Vagina (tissue), 2 donors: ENCODE data around the gene ILDR2. TPM values are rescaled to one million over a fixed set of nuclear protein-coding genes. Genes with fewer than 3 reads are reported as not detected.
A peak's percentile ranks its signal among the peaks of the same experiment; 100 is the strongest.
"Not testable (repeated sequence)": the region's sequence is repeated elsewhere in the genome, so short reads cannot be mapped to it uniquely, and the experiment has no call there.

Experiments
- DNase-seq, 2 donors: peaks; one replicate each; pipeline ENCODE4 v3.0.0-alpha.2; 2017; ENCODE audit errors: extremely low spot score in 2 of 2
- H3K27ac ChIP-seq: fragments of 200-600 bp; sonication (generic); one replicate; pipeline ENCODE4 v1.5.1; 2019
- H3K27me3 ChIP-seq: fragments of 200-600 bp; sonication (generic); one replicate; pipeline ENCODE4 v1.5.1; 2019
- H3K36me3 ChIP-seq, 2 donors: fragments of 200-600 bp; sonication (generic); one replicate each; pipeline ENCODE4 v1.5.1; 2017 to 2019
- H3K4me1 ChIP-seq: fragments of 200-600 bp; sonication (generic); one replicate; pipeline ENCODE4 v1.5.1; 2019
- H3K4me3 ChIP-seq, 2 donors: fragments of 200-600 bp; sonication (generic); 1 replicate in 1 of 2; 2 replicates in 1 of 2; pipeline ENCODE4 v1.5.1; 2016 to 2019
- H3K9me3 ChIP-seq: fragments of 200-600 bp; sonication (generic); one replicate; pipeline ENCODE4 v1.5.1; 2019
- POLR2A ChIP-seq, 2 donors: fragments of 450-650 bp; IDR thresholded peaks; one replicate each; pipeline ENCODE4 v1.6.1; 2017; ENCODE audit warnings: antibody characterized with exemption in 2 of 2, mild to moderate bottlenecking in 2 of 2, moderate library complexity in 2 of 2
- POLR2AphosphoS5 ChIP-seq, 2 donors: sonication (generic); formaldehyde crosslinking; IDR thresholded peaks; one replicate each; pipeline ENCODE4 v1.9.0; 2017; ENCODE audit warnings: antibody characterized with exemption in 2 of 2, mild to moderate bottlenecking in 2 of 2, low read depth in 1 of 2; ENCODE audit not compliant: insufficient read depth in 1 of 2
- intact Hi-C: fragments of 100-400 bp; cut with DNase I; formaldehyde crosslinking; loops from one replicate; pipeline ENCODE4 v1.15.1; 2023
- total RNA-seq: library from RNA; depleted of rRNA; stranded (reverse); fragments of >200 nt; gene quantifications from one replicate; pipeline ENCODE4 v1.2.3, GENCODE V29; 2016
- TF ChIP-seq, protein P1 (sequence below), 3 experiments: fragments of 450-650 bp in 2 of 3; fragments of 200-600 bp in 1 of 3; sonication (generic) in 1 of 3; IDR thresholded peaks; one replicate each; pipeline ENCODE4 v1.5.1; 2017 to 2019; ENCODE audit warnings: antibody characterized with exemption in 3 of 3, mild to moderate bottlenecking in 2 of 3, moderate library complexity in 2 of 3

ILDR2 gene
- total RNA-seq, 1 donor from 2014 or later = 0.25 TPM

DNA sequence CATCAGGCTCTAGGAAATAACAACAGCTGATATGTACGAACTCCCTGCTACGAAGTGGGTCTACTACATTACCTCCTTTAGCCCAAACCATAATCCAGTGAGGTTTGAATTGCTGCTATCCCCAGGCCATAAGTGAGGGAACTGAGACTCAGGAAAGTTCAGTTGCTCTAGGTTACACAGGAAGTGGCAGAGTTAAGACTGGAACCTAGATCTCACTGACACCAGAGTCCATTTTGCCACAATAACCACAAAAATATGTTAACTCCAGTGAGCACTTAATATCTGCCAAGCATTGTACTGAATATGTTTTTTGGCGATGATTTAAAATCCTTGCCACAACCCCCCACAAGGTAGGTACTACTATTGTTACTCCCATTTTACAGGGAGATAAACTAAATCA lies 90.4 kb downstream of the ILDR2 start:
- H3K4me3 ChIP-seq = no peak overlapping the region
- no peak for DNase-seq
- H3K27me3 ChIP-seq = peaks cover 4% of the 10 kb centered on the region
- TF ChIP-seq POLR2A (IDR thresholded peaks at IDR 0.05) (no peak), POLR2AphosphoS5 (IDR thresholded peaks at IDR 0.05; ENCODE audit: insufficient read depth in 1 of 2, low read depth in 1 of 2) (no peak)
- TF ChIP-seq, protein P1, sequence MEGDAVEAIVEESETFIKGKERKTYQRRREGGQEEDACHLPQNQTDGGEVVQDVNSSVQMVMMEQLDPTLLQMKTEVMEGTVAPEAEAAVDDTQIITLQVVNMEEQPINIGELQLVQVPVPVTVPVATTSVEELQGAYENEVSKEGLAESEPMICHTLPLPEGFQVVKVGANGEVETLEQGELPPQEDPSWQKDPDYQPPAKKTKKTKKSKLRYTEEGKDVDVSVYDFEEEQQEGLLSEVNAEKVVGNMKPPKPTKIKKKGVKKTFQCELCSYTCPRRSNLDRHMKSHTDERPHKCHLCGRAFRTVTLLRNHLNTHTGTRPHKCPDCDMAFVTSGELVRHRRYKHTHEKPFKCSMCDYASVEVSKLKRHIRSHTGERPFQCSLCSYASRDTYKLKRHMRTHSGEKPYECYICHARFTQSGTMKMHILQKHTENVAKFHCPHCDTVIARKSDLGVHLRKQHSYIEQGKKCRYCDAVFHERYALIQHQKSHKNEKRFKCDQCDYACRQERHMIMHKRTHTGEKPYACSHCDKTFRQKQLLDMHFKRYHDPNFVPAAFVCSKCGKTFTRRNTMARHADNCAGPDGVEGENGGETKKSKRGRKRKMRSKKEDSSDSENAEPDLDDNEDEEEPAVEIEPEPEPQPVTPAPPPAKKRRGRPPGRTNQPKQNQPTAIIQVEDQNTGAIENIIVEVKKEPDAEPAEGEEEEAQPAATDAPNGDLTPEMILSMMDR (IDR thresholded peaks at IDR 0.05) = no peak
- H3K27ac ChIP-seq = no peak overlapping the region
- peaks cover 6% of the 10 kb centered on the region for H3K4me1 ChIP-seq
- no peaks in the 10 kb centered on the region for H3K9me3 ChIP-seq
- intact Hi-C loops = no loop called here
- no peaks in the 10 kb centered on the region for H3K36me3 ChIP-seq

DNA sequence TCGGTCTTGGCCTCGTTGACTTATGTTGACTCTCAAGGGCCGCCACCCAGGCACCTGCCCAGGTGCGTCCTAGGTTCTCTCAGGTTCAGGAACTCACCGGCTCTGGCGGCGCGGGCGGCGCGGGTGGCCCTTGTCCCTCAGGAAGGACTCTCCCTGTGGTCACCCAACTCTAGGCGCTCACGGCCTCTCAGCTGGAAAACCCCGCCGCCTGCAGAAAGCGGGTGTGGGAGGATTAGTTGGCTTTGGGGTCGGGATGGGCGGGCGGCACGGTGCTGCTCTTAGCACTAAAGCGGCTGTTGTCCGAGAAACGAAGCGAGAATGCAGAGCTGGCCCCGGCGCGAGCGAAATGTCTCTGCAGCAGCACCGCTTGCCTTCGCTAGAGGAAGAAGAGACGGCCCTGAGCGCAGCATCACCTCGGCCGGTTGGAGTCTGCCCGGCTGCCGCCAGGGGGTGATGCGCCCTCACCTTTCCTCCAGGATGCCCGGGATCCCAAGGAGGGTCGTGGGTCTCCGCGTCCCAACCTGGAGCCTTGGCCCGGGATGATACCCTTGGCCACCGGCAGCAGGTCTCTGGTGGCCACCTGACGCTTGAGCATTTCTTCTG lies 91.2 kb downstream of the ILDR2 start:
- Histone ChIP-seq H3K27ac (no peak overlapping the region), H3K4me3 (no peak overlapping the region), H3K36me3 (no peaks in the 10 kb centered on the region), H3K9me3 (no peaks in the 10 kb centered on the region), H3K27me3 (peaks cover 4% of the 10 kb centered on the region), H3K4me1 (peaks cover 6% of the 10 kb centered on the region)
- intact Hi-C loops = no loop called here
- TF ChIP-seq POLR2AphosphoS5 (IDR thresholded peaks at IDR 0.05; ENCODE audit: insufficient read depth in 1 of 2, low read depth in 1 of 2) (no peak), POLR2A (IDR thresholded peaks at IDR 0.05) (no peak)
- TF ChIP-seq, protein P1 (IDR thresholded peaks at IDR 0.05) = peak in 2 of 3 experiments; percentile 39 to 47
- DNase-seq = no peak

DNA sequence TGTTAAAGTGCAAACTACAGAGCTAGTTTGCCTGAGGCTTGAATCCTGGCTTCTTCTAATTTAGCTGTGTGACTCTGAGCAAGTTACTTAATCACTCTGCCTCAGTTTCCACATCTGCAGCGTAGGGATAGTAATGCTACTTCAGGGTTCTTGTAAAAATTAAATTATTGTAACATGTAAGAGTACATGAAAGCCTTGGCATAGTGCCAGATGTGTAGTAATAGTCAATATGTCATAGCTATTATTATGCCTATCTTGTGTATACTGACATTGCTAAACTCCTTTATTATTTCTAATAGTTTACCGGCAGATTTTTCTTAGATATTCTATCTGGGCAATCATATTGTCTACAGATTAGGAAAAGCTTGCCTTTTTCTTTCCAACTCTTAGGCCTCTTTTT lies 92.4 kb downstream of the ILDR2 start:
- Histone ChIP-seq H3K4me1 (peaks cover 6% of the 10 kb centered on the region), H3K36me3 (no peaks in the 10 kb centered on the region), H3K4me3 (no peak overlapping the region), H3K27ac (no peak overlapping the region), H3K27me3 (peaks cover 4% of the 10 kb centered on the region), H3K9me3 (no peaks in the 10 kb centered on the region)
- no peak for DNase-seq
- TF ChIP-seq POLR2A (IDR thresholded peaks at IDR 0.05) = no peak
- TF ChIP-seq, protein P1 (IDR thresholded peaks at IDR 0.05) = no peak
- TF ChIP-seq POLR2AphosphoS5 (IDR thresholded peaks at IDR 0.05; ENCODE audit: insufficient read depth in 1 of 2, low read depth in 1 of 2) = no peak
- intact Hi-C loops = no loop called here

DNA sequence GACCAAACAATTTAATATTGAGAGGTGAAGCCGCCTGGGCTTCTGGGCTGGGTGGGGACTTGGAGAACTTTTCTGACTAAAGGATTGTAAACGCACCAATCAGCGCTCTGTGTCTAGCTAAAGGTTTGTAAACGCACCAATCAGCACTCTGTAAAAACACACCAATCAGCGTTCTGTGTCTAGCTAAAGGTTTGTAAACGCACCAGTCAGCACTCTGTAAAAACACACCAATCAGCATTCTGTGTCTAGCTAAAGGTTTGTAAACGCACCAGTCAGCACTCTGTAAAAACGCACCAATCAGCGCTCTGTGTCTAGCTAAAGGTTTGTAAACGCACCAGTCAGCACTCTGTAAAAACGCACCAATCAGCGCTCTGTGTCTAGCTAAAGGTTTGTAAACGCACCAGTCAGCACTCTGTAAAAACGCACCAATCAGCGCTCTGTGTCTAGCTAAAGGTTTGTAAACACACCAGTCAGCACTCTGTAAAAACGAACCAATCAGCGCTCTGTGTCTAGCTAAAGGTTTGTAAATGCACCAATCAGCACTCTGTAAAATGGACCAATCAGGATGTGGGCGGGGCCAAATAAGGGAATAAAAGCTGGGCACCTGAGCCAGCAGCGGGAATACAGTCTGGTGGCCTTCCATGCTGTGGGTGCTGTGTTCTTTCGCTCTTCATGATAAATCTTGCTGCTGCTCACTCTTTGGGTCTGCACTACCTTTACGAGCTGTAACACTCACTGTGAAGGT lies 97.0 kb downstream of the ILDR2 start:
- DNase-seq, H3K36me3 ChIP-seq, H3K4me3 ChIP-seq, H3K27me3 ChIP-seq, H3K9me3 ChIP-seq, H3K27ac ChIP-seq: not testable (repeated sequence)
- intact Hi-C loops = loop anchor here (5.0 to 10.0 kb wide), 2 partner anchors 36 to 356 kb away; no protein-coding TSS in a partner anchor
- peaks cover 23% of the 10 kb centered on the region for H3K4me1 ChIP-seq

DNA sequence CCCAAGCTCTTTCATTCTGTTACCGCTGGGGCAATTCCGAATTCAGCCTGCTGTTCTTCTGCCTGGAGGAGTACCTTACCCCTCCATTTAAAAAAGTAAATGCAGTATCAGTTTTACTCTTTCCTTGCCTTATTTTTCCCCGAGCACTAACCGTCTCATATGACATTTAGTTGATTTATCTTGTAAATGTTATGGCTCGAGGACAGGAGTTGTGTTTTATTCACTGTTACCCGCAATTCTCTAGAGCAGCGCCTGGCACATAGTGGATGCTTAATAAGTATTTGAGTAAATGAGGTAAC lies 98.9 kb downstream of the ILDR2 start:
- DNase-seq = no peak
- Histone ChIP-seq H3K27me3 (no peaks in the 10 kb centered on the region), H3K9me3 (no peaks in the 10 kb centered on the region), H3K4me1 (peaks cover 35% of the 10 kb centered on the region), H3K4me3 (peak overlapping the region; percentile 71 to 79), H3K36me3 (no peaks in the 10 kb centered on the region), H3K27ac (peak overlapping the region; percentile 89)
- no peak for TF ChIP-seq POLR2AphosphoS5 (IDR thresholded peaks at IDR 0.05; ENCODE audit: insufficient read depth in 1 of 2, low read depth in 1 of 2)
- TF ChIP-seq, protein P1 (IDR thresholded peaks at IDR 0.05) = no peak
- TF ChIP-seq POLR2A (IDR thresholded peaks at IDR 0.05) = no peak
- intact Hi-C loops = loop anchor here (5.0 to 10.0 kb wide), 2 partner anchors 34 to 358 kb away; no protein-coding TSS in a partner anchor
